ENCODE measurements around the gene RYR1.

- TF ChIP-seq YY1 (IDR thresholded peaks at IDR 0.05; ENCODE audit: insufficient read depth, insufficient read length) (no peak), ZNF274 (IDR thresholded peaks at IDR 0.05; ENCODE audit: low read depth, low read length) (no peak)
Observed at GRCh38 chr19:38583985-38584305, 150.5 kb downstream of the RYR1 start.

Measured in NT2/D1 (cell line).